Measurements from ENCODE around the gene PCNX2. TPM values are rescaled to one million over a fixed set of nuclear protein-coding genes. Genes with fewer than 3 reads are reported as not detected.

The PCNX2 gene
- total and polyA plus RNA-seq, 12 donors, result 0.29 to 3.1 (median 1.6) TPM

DNA sequence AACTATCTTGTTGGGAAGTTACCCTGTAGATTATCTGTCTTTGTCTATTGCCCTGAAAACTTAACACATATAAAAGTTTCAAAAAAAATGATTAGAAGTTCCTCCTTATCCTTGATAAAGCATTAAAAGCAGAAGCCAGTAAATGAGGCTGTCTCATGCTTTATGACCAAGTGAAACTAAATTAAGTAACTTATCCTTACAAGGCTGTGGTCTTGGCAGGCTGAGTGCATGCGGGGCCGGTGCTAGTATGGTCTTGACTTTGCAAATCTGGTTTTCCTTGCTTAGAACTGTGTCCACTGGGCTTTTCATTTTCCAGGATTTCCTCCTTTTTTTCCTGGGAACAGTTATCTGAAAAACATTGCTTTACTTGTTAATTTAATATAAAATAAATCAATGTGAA is 43.1 kb downstream of the PCNX2 start:
- peak in 1 of 2 donors; percentile 26 for DNase-seq
- intact Hi-C loops (cut with DNase I), result no loop called here
- 33 to 35% methylated on average over 2 of the region's 2 CpGs for WGBS, 2 donors
- Histone ChIP-seq H3K9me3 (no peaks in the 10 kb centered on the region), H3K4me3 (no peak overlapping the region), H3K4me1 (peaks cover 0 to 12% (median 0%) of the 10 kb centered on the region in 9 donors), H3K36me3 (no peaks in the 10 kb centered on the region), H3K27ac (no peak overlapping the region), H3K27me3 (no peaks in the 10 kb centered on the region)
- ATAC-seq, result peak in 3 of 8 donors; percentile 42 to 64 (median 54)
- TF ChIP-seq CTCF (IDR thresholded peaks at IDR 0.05), result no peak

GRCh38 chr1:233251201-233251720 is 44.3 kb downstream of the PCNX2 start:
- intact Hi-C loops (cut with DNase I), result no loop called here
- DNase-seq (no peak), ATAC-seq (no peak)
- no peak for TF ChIP-seq CTCF (IDR thresholded peaks at IDR 0.05)
- Histone ChIP-seq H3K9me3 (no peaks in the 10 kb centered on the region), H3K4me3 (no peak overlapping the region), H3K27me3 (no peaks in the 10 kb centered on the region), H3K36me3 (no peaks in the 10 kb centered on the region), H3K4me1 (peaks cover 0 to 12% (median 0%) of the 10 kb centered on the region in 9 donors), H3K27ac (no peak overlapping the region)
- WGBS, 2 donors, result 89 to 91% methylated on average over 4 of the region's 4 CpGs

DNA sequence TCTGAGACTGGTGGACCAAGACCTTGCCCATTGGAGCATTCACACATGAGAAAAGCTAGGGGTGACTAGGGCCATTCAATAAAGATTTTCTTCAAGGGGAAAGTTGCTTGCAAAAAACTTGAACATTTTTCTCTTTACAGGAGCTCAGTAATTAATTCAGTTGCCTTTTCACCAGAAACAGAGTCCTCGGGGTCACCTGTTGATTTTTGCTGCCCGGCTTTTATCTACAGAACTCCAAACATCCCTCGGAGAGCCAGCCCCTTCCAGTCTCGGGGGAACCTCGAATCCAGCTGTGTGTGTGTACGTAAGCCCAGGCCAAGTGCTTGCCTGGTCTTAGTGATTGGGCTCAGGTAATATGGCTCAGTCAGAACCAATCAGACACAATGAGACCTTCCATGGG is 47.5 kb downstream of the PCNX2 start:
- 87 to 88% methylated on average over 6 of the region's 6 CpGs for WGBS, 2 donors

DNA sequence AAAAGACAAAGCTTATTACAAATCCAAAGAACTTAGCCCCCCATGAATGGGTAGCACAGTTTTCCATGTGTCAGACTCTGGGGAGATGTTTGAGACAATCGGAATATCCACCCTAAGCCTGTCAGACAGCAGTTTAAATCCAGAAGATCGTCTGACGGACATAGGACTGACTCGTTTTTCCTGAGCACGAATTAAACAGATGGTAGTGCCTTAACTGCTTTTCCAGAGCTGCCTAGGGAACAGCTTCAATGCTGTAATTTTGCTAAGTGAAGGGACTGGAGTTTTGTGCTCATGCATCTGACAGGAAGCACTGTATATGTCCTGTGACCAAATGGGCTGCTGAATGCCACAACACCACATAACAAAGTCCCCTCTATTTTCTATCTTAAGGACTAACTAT is 48.6 kb downstream of the PCNX2 start:
- Histone ChIP-seq H3K4me3 (no peak overlapping the region), H3K4me1 (peaks cover 0 to 20% (median 1%) of the 10 kb centered on the region in 9 donors), H3K27me3 (no peaks in the 10 kb centered on the region), H3K36me3 (no peaks in the 10 kb centered on the region), H3K27ac (no peak overlapping the region), H3K9me3 (no peaks in the 10 kb centered on the region)
- DNase-seq (no peak), ATAC-seq (peak in 2 of 8 donors; percentile 23 to 44)
- no peak for TF ChIP-seq CTCF (IDR thresholded peaks at IDR 0.05)
- intact Hi-C loops (cut with DNase I), result loop anchor here in 3 of 10 donors (10.0 kb wide), 3 partner anchors 222 to 1492 kb away; partner anchors contain the start of gene SIPA1L2 (in 2 of the 3)
- WGBS, 2 donors, result 45 to 54% methylated on average over 5 of the region's 5 CpGs

More for the DNA sequence above, 47.5 kb downstream of the PCNX2 start:
- H3K9me3 ChIP-seq, result no peaks in the 10 kb centered on the region
- H3K4me1 ChIP-seq, result peaks cover 0 to 15% (median 3%) of the 10 kb centered on the region in 9 donors
- DNase-seq (no peak), ATAC-seq (no peak)
- H3K4me3 ChIP-seq, result no peak overlapping the region
- TF ChIP-seq CTCF (IDR thresholded peaks at IDR 0.05), result no peak
- H3K27me3 ChIP-seq, result no peaks in the 10 kb centered on the region
- no peaks in the 10 kb centered on the region for H3K36me3 ChIP-seq
- intact Hi-C loops (cut with DNase I), result loop anchor here in 3 of 10 donors (10.0 kb wide), 3 partner anchors 223 to 1493 kb away; partner anchors contain the start of gene SIPA1L2 (in 2 of the 3)
- no peak overlapping the region for H3K27ac ChIP-seq
